GM23248 (cell line): ENCODE measurements around the gene TNNC1.

ENCODE experiments used
- EZH2 ChIP-seq: fragments of 200-600 bp; sonication (generic); IDR thresholded peaks from 2 replicates; pipeline ENCODE4 v1.6.1; 2018; ENCODE audit warnings: antibody characterized with exemption, mild to moderate bottlenecking; ENCODE audit not compliant: insufficient read depth, poor library complexity, severe bottlenecking
- EZH2phosphoT487 ChIP-seq: fragments of 200-600 bp; sonication (generic); IDR thresholded peaks from 2 replicates; pipeline ENCODE4 v1.6.1; 2018; ENCODE audit warnings: antibody characterized with exemption, moderate library complexity, mild to moderate bottlenecking, low read depth; ENCODE audit not compliant: insufficient read depth

GRCh38 chr3:52454250-52454937 is 553 bp upstream of the TNNC1 start:
- TF ChIP-seq EZH2: no peak
- no peak for TF ChIP-seq EZH2phosphoT487
